ENCODE results near the gene GASK1A.

DNA sequence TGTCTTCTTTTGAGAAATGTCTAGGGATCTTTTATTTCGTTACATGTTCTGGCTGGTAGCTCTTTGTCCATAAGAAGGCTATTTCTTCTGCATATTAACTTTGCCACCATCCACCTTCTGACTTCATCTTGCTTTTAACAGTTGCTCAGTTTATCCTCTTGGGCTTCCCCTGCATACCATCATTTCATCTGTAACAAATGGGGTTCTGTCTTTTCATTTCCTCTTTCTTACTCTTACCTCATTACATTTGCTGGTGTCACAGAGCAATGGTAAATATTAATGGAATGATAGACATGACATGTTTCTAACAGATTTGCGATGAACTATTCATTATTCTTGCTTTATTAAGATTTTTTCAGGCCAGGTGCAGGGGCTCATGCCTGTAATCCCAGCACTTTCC, 62.4 kb downstream of the GASK1A start:
- TF ChIP-seq CTCF (IDR thresholded peaks at IDR 0.05) (no peak), POLR2A (IDR thresholded peaks at IDR 0.05) (no peak)
